Urothelium cell line (cell line): ENCODE data around the gene SKOR2.

Experiments used
- DNase-seq: peaks from one replicate; pipeline ENCODE4 v3.0.0; 2011; ENCODE audit warnings: low spot score, mixed read lengths
- FAIRE-seq: peaks from 2 replicates; lab custom pipeline; 2011; peaks lifted over from hg19 to GRCh38; lab: Jason Lieb, UNC

SKOR2 gene

DNA sequence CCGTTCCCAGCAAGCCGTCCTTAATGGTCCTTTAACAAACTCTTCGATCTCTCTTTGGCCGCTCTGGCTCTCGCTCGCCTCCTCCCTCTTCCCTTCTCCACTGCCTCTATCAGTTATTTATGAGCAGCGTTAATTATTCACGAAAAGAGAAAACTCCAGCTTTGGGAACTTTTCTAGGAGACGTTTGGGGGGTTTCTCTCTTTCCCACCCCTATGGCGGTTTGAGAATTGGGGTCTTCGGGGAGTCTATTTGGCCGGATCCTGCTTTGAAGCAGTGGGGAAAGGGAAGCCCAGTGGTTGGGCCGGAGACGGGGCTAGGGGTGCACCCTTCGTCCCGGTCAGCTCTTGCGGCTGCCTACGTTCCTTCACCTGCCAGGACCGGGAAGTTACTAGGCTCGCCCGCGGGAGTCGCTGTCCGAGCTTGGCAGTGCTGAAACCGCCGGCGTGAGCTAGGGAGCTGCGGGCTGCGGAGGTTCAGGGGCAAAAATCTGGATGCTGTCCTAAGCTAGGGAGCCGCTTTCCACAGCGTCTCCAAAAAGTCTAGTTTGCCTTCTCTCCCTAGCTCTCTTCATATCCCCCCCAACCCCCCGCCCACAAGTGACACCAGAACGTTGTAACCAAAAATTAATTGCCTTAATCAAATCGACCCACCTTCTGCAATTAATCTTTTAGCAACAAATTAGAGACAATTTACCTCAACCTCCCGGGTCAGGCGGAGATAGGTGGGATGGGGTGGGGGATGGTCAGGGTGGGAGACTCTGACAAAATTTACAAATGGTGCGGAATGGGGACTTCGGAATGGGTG lies 8.9 kb upstream of the SKOR2 start:
- FAIRE-seq: no peak
- peak; percentile 70 for DNase-seq

DNA sequence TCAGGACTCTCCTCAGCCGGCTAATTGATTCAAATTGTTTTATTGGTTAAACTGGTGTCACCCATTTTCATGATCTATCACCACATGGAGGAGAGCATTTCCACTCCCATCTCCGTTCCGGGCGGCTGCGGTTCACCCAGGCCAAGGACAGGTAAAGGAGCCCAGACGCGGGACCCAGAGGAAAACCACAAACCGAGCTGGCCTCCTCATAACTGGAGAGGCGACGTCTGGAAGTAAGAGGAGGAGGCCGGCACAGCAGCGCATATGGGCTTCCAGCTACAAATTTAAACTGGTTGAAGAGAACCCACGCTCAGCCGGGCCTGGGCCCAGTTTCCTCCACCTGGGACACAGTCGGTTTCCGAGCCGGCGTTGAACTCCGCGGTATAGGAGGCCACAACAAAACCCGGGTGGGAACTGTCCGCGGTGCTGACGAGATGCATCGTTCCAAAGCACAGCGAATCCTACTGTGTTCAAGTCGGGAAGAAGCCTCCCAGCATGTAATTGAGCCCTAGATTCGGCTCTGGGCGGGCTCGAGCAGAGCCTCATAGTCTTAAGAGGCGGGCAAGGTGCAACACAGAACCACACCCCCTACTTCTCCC lies 3.0 kb upstream of the SKOR2 start:
- FAIRE-seq: no peak
- DNase-seq: peak; percentile 58

DNA sequence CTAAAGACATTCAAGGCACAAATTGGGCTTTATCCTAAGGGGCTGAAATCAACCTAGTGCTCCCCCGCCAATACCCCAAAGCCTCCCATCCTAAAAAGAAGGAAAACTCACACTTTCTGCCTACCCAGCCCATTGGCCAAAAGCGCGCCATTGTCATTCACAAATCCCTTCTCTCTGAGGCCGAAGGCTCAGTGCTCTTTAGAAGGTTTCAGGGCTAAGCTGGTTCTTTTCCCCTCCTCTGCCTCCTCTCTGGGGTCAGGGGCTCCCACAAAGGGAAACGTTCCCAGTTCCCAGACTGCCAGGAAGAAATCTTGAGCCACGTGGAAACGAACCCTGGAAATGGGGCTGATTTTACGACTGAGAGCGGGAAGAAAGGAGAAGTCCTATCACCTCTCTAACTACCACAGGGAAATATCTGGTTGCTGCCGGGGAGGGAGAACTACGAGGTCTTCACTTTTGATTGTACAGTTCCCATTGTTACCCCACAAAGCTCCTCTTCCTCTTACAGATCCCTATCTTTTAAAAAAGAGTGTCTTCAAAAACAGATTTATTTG lies 1.7 kb upstream of the SKOR2 start:
- no peak for FAIRE-seq
- no peak for DNase-seq

DNA sequence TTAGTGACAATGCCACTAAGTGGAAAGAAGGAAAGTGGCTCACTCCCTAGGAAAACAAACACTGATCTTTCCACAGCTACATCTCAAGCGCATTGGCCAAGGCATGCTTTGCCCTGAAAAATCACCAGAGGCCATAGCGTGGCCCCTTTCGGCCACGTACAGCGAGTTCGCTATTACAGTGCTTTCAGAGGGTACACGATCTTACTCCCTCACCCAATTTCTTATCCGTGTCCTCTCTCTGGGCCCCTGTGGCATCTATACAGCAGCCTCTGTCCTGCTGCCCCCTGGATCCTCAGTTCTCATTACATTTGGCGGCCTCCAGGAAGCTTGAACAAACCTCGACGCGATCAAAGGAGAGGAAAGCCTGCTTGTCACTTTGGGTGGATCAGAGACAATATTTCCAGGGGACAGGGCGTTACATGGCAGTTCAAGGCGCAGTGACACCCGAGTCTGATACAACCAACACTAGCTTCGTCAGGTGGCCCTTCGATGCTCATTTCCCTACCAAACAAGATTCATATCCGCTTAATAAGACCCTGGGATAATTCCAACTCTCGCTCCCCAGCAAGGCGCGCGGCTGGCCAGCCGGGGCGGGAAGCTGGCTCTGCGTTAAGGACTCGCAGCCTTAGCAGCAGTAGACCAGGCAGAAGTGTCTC lies 941 bp downstream of the SKOR2 start:
- DNase-seq: no peak
- FAIRE-seq: no peak

DNA sequence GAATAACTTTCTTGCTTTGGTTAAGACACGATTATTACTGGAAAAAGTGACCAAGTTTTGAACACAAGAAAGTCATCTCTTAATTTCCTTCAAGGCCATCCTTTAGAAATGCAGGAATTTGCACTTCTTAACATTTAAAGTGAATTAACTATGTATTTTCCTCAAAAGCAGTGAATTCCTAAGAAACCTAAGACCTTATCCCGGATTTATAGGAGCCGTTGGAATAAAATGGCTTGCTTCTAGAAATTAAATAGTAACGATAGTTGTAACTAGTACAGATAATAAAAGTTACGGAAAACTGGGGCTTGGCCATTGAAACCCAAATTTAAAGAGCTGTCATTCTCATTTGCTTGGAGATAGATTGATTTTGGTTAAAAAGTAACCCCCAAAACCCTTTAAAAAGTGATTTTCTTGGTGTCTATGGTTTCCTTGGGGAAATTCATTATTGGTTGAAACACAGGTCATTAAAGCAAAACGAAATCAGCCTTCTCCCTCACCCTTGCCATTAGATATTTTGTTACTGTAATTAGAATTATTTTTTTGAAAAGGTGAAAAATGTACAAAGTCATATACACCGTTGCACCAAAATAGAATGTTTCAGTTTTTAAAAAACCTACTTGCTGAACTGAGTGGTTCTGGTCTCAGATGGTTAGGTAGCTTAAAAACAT lies 2.0 kb downstream of the SKOR2 start:
- no peak for DNase-seq
- FAIRE-seq: no peak

DNA sequence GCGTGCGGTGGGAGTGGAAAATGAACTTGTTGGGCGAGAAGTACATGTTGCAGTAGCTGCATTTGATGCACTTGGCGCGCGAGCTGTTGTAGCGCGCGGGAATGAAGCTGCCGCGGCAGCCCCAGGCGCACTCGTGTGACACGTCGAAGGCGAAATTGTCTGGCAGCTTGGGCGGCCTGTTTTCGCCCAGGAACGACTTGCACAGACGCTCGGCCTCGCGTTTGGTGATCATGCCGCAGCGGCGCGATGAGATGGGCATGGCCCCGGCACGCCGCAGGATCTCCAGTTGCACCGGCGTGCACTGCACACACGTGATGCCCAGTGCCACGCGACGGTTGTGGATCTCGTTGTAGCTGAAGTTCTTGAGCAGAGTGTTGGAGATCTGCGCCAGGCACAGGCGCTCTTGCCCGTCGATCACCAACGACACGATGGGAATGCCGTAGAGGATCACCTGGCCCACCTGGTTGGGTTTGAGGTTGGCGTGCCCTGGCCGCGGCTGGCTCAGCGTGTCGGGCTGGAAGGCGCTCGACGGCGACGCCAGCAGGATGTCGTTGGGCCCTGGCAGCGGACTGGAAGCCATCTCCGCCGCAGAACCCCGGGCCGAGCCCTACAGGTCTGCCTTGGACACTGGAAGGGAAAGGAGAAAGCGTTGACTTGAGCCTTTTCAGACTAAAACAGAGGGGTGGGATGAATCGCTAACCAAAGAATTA lies 2.7 kb downstream of the SKOR2 start:
- no peak for FAIRE-seq

DNA sequence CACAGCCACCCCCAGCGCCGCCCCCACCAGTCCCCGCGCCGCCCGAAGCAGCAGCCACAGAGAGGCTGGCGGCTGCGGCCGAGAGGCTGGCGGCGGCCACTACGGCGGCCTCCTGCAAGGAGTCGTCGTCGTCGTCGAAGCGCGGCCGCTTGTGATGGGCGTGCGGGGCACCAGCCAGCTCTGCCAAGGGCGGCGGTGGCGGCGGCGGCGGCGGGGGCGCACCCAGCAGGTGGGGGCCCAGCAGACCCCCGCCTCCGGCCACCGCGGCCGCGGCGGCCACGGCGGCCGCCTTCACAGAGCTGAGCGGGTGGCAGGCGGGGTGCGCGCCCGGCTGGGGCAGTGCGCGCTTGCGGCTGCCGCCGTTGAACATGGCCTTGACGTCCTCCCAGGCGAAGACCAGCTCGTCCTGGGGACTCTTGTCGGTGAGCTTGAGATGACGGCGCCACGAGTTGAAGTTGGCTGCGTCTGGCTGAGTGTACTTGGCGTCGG lies 3.3 kb downstream of the SKOR2 start:
- DNase-seq (no peak), FAIRE-seq (no peak)

More for the DNA sequence above, 2.7 kb downstream of the SKOR2 start:
- no peak for DNase-seq

DNA sequence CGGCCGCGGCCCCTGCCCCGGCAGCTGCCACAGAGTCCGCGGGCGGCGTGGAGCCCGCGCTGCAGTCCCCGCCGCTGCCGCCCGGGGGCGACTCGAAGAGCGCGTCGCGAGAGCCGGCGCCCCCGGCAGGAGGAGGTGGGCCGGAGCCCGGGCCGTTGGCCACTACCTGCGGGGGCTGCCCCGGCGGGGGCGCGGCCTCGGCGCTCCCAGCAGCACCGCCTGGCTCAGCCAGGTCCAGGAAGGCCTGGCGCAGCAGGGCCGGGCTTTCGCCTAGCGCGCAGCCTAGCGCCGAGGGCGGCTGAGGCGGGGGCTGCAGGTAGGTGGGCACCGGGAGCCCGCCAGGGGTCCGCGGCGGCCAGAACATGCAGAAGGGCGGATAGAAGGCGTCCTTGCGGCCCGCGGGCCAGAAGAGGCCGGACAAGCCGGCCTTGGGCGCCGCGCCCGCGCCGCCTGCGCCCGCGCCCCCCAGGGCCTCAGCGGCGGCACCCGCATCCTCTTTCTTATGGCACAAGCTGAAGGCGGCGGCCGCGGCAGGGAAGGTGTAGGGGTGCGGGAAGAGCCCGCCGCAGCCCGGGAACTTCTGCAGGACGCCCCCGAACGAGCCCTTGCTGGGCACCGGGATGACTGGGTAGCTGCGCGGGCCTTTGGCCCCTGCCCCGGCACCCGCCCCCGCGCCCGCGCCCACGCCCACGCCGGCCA lies 3.9 kb downstream of the SKOR2 start:
- DNase-seq (peak; percentile 10), FAIRE-seq (no peak)

DNA sequence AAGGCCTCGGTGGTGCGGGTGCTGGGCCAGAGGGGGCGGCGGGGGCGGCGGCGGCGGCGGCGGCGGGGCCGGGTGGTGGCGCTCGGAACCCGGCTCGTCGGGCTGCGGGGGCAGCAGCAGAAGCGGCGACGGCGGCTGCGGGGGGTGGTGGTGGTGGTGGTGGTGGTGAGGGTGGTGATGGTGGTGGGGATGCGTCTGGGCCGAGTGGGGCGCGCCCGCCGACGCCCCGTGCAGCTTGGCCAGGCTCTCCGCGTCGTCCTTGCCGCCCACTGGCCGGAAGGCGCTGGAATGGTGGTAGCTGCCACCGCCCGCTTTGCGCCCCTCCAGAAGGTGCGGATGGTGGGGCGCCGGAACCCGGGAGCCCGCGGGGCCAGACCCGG lies 4.4 kb downstream of the SKOR2 start:
- DNase-seq: no peak
- no peak for FAIRE-seq

DNA sequence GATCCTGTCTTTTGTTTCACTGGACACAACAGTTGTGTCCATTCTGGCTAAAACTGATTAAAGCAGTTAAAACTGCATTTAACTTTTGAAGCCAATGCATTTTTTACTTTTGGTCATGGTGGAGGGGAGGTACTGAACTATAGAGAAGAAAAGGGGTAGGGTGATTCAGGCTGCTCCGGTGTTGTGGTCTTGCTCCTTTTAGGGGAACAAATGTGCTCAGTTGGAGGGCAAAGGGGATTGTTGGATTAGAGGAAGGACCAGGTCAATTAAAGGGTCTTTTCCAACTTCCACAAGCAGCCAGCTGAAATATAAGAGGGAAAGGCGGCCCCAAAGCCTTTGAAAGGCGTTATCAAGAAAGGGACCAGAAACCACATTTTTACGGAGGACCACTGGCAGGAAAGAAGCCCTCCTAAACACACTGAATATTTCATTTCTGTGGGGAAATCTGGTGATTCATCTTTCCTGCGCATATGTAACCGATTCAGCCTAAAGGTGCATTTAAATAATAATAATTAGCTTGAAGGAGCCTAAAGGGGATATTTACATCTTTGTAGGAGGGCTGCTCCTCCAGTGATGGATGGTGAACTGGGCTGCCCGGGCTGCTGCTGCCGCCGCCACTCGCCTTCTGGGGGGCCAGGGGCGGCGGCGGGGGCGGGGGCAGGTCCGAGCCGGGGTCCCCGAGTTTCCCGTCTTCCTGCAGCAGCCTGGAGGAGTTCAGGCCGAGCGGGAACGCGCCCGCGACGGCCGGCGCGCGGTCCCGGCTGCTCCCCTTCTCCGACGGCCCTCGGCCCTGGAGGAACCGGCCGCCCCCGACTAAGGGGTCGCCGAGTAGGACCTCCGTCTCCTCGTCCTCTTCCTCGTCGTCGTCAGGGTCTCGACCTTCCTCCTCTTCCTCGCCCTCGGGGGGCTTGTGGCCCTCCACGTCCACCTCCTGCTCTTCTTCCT lies 5.2 kb downstream of the SKOR2 start:
- no peak for DNase-seq
- FAIRE-seq: no peak

DNA sequence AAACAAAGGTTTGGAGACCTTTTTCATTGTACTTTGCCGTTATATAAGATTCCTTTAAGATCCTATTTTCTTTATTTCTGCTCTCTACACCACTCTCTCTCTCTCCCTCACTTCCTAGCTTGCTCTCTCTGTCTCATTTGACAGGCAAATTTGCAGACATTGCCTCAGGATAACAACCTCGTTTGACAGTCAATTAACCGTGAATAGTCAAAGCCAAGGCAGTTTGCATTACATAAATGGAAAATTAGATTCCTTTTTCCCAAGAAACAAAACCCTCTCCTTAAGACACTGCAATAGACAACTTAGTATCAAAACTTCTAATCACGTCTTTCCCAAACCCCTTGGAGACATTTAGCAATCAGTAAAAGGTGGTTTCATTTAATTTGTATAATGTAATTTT lies 7.4 kb downstream of the SKOR2 start:
- DNase-seq (no peak), FAIRE-seq (no peak)

DNA sequence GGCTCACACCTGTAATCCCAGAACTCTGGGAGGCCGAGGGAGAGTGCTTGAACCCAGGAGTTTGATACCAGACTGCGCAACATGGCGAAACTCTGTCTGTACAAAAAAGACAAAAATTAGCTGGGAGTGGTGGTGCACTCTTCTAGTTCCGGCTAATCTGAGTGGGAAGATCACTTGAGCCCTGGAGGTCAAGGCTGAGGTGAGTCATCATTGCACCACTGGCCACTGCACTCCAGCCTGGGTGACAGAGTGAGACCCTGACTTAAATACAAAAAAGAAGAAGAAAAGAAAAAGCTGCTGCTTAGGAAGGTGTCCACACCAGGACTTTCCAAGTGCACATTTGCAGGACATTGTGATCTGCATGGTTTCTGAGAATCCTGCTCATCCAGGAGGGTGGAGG lies 16.4 kb downstream of the SKOR2 start:
- DNase-seq (no peak), FAIRE-seq (no peak)

DNA sequence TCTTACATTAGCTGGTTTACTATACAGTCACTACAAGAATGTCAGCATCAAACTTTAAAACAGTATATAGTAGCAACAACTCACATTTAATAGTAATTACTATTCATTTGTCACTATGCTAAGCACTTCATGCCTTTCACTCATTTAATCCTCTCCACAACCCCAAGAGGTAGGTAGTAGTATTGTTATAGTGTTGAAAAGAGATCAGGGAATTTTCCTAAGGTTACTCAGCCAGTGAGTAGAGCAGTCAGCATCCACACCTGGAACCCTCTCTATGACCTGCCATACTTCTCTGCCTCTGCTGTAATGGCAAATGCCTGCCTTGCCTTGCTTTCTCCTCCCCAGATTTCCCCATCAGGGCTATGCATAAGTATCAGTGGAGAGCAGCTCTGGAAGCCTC lies 24.8 kb downstream of the SKOR2 start:
- FAIRE-seq: no peak
- DNase-seq: no peak

DNA sequence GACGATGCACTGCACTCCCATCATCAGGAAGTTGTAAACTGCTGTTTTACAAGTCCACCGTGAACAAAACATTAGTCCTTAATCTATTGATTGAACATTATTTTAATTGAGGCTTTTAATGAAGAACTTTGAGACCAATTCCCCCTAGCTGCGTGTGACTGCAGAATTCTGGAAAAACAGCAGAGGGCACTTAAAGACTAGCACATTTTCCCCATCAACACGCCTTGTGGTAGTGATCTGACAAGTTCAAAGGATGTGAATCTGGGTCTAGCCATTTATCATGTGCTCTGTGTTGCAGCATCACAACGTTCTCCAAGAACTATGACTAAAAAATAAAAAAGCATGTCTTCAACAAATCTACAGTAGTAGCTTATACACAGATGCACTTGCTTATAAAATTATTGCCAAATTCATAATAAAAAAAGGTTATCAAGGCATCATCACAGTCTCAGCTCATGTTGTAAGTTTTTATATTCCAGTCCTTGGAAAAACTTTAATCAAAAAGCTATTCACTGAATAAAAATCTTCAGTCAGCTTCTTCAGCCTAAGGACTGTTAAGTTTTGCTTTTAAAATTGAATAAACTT lies 35.8 kb downstream of the SKOR2 start:
- FAIRE-seq: no peak
- peak; percentile 44 for DNase-seq

DNA sequence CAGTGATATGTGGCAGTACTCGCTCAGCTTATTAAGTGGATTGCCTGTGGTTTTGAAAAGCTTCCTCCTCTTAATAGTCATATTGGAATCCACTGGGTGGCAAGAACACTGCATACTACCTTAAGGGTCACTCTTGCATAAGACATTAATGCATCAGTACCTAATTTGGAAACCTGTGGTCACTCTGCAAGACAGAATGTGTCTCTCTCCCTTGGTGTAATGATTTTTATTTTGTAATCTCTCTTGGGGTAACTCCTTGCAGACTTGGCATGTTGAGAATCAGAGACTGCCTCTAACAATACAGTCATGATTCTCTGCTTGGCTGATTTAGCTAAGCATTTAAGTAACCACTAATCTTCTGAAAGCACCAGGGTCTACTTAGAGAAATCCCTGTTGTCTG lies 42.3 kb downstream of the SKOR2 start:
- FAIRE-seq (no peak), DNase-seq (no peak)

DNA sequence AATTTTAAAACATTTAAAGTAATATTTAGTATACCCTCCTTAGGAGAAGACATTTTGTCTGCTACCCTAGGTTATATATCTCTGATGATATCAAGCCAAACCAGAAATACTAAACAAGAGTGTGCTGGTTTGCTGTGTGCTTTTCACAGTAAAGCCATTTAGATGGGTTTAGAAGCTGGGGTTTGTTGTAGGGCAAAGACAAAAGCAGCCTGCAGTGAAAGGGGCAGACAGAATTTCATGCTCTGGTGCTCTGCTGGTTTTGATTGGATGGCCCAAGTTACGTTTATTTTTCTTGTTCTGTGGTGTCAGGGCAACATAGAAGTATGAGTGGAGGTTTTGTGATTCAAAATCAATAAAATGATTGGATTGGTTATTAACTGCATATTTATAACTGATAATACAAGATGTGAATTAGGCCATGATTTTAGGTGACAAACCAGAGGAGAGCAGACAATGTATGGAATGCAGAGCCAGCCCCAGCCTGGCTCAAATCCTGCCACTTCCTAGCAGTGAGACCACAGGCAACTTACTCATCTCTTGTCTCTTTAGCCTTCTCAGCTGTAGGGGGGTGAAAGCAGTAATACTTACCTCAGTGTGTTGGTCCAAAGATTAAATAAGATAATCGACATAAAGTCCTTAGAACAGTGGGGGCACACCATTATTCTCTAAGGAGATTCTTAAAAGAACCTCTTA lies 44.4 kb downstream of the SKOR2 start:
- FAIRE-seq: no peak

DNA sequence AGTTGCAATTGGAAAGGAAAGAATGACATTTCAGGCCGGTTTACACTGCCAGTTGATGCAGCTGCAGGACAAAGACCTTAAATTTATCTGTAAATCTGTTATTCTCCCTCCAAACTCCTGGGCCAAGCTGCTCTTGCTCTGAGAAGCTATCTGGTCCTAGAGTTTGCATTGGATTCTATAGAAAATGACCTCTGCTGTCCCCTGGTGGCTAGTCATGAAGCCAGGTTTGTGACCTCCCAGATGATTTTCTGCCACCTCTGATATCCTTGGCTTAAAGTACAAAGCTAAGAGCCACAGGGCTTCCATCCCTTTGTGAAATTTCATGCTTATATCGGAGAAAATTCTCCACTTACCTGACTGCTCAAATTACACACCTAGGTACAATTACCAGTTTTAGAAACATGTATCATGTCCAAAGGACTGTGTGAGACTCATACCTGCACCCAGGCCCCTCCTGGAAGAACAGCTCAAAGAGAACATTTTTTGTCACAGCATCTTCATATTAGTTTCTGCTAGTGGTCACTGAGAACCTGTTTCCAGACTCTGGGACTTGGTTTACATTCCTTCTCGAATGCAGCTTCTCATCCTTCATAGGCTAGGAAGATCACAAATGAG lies 46.4 kb downstream of the SKOR2 start:
- FAIRE-seq (no peak), DNase-seq (peak; percentile 28)

More for the DNA sequence above, 44.4 kb downstream of the SKOR2 start:
- no peak for DNase-seq
